ENCODE measurements around the gene NAV2. TPM values are rescaled to one million over a fixed set of nuclear protein-coding genes. Genes with fewer than 3 reads are reported as not detected.
"Not testable (repeated sequence)": the region's sequence is repeated elsewhere in the genome, so short reads cannot be mapped to it uniquely, and the experiment has no call there.

Gene NAV2
- total RNA-seq, 1 donor from 2014 or later: 11.1 TPM

DNA sequence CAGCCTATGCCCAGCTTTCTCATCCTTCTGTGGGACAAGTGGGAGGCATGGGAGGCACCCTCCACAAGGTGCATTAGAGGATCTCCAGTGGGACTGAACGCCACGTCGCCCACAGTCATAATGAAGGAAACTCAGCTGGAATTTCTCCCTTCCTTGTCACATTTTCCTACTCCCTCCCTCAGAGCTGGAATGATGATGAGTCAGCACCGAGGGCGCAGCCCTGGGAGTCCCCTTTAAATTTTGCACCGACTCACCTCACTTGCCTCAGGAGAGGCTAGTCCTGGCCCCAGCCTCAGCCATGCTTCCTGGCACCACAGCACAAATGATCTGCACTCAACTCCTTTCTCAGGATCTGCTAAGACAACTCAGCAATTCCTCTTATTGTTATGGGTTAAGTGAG lies 413.3 kb downstream of the NAV2 start:
- no peak for FAIRE-seq
- Histone ChIP-seq H3K4me3 (ENCODE audit: low read depth, low read length) (no peak overlapping the region), H3K27me3 (ENCODE audit: control insufficient read depth, insufficient read depth, low read length) (no peaks in the 10 kb centered on the region), H3K36me3 (ENCODE audit: control insufficient read depth, insufficient read depth, low read length) (no peaks in the 10 kb centered on the region)
- TF ChIP-seq, protein P1, sequence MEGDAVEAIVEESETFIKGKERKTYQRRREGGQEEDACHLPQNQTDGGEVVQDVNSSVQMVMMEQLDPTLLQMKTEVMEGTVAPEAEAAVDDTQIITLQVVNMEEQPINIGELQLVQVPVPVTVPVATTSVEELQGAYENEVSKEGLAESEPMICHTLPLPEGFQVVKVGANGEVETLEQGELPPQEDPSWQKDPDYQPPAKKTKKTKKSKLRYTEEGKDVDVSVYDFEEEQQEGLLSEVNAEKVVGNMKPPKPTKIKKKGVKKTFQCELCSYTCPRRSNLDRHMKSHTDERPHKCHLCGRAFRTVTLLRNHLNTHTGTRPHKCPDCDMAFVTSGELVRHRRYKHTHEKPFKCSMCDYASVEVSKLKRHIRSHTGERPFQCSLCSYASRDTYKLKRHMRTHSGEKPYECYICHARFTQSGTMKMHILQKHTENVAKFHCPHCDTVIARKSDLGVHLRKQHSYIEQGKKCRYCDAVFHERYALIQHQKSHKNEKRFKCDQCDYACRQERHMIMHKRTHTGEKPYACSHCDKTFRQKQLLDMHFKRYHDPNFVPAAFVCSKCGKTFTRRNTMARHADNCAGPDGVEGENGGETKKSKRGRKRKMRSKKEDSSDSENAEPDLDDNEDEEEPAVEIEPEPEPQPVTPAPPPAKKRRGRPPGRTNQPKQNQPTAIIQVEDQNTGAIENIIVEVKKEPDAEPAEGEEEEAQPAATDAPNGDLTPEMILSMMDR (IDR thresholded peaks at IDR 0.05; ENCODE audit: insufficient read depth, low read length, severe bottlenecking): no peak
- peak; percentile 64 for DNase-seq (ENCODE audit: low read depth)

DNA sequence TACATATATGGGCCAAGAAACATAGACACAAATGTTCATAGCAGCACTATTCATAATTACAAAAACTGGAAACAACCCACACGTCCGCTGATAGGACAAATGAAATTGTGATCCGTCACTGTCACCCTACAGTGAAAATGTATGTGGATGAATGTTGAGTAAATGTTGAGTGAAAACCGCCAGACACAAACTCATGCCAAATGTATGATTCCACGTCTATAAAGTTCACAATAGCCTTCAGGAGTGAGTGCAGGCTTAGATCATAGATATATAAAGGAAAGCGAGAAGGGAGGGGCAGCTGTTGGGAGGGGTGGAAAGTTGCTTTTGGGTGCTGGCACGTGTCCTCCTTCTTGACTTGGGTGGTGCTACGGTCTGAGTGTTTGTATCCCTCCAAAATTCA lies 414.1 kb downstream of the NAV2 start:
- FAIRE-seq (no peak), DNase-seq (ENCODE audit: low read depth) (no peak)
- Histone ChIP-seq H3K36me3 (ENCODE audit: control insufficient read depth, insufficient read depth, low read length) (no peaks in the 10 kb centered on the region), H3K27me3 (ENCODE audit: control insufficient read depth, insufficient read depth, low read length) (peaks cover 3% of the 10 kb centered on the region), H3K4me3 (ENCODE audit: low read depth, low read length) (no peak overlapping the region)
- TF ChIP-seq, protein P1 (IDR thresholded peaks at IDR 0.05; ENCODE audit: insufficient read depth, low read length, severe bottlenecking): no peak

DNA sequence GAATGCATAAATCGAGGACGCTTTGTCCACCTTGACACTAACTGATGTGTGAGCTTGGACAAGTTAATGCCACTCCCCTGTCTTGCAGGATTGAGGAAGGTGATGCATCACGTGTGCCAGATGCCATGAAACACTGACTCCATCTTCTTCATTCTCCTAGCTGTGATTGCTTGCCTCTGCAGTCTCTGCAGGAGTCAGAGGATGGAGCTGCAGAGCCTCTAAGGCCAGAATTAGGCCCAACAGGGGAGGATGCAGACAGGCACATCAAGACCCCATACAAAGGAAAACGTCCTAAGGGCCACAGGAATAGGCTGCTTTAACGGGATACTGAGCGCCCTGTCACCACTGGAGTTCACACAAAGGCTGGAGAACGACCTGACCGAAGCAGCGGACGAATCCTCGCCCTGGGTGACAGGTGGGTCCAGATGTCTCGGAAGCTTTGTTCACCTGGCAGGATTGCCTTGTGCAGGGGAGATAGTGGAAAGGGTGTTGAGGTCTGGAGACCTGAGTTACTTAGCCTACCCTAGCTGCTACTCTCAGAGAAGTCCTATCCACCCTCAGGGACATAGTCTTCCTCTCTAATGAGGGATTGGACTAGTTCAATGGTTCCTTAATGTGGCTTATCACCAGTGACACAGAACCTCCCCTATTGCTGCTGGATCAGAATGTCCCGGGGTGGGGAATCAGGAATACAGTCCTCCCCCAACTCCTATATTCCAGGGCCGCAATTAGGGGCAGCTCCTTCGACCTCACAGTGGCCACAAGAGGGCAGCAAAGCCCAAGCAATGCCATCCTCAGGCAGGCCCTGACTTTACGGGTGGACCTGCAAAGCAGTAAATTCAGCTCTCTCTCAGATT lies 415.3 kb downstream of the NAV2 start:
- no peaks in the 10 kb centered on the region for H3K36me3 ChIP-seq (ENCODE audit: control insufficient read depth, insufficient read depth, low read length)
- DNase-seq (ENCODE audit: low read depth) (peak; percentile 53), FAIRE-seq (no peak)
- peaks cover 3% of the 10 kb centered on the region for H3K27me3 ChIP-seq (ENCODE audit: control insufficient read depth, insufficient read depth, low read length)
- TF ChIP-seq, protein P1 (IDR thresholded peaks at IDR 0.05; ENCODE audit: insufficient read depth, low read length, severe bottlenecking): peak; percentile 78
- H3K4me3 ChIP-seq (ENCODE audit: low read depth, low read length): no peak overlapping the region

DNA sequence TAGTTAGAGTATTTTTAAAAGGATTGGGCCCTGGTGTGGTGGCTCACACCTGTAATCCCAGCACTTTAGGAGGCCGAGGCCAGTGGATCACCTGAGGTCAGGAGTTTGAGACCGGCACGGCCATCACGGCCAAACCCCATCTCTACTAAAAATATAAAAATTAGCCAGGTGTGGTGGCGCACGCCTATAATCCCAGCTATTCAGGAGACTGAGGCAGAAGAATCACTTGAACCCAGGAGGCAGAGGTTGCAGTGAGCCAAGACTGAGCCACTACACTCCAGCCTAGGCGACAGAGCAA lies 415.8 kb downstream of the NAV2 start:
- FAIRE-seq; H3K27me3 ChIP-seq (ENCODE audit: control insufficient read depth, insufficient read depth, low read length); H3K4me3 ChIP-seq (ENCODE audit: low read depth, low read length); H3K36me3 ChIP-seq (ENCODE audit: control insufficient read depth, insufficient read depth, low read length); DNase-seq (ENCODE audit: low read depth): not testable (repeated sequence)

DNA sequence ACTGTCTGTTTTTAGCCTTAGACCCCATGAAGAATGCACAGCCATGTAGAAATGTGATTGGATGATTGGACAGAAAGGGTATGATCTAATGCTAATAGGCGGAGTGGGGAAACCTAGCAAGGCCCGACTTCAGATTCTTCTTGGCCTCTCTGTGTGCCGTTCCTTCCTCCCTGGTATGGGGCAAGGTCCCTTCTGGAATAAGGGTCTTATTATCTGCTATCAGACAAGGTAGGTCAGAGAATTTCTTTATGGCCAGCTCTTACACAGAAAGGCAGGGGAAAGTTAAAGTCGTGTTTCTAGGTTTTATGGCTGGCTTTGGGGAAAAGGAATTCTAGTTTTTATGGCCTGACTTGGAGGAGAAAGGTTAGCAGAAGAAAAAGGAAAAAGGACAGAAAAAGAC lies 417.0 kb downstream of the NAV2 start:
- no peak overlapping the region for H3K4me3 ChIP-seq (ENCODE audit: low read depth, low read length)
- H3K27me3 ChIP-seq (ENCODE audit: control insufficient read depth, insufficient read depth, low read length): peaks cover 3% of the 10 kb centered on the region
- FAIRE-seq (no peak), DNase-seq (ENCODE audit: low read depth) (no peak)
- TF ChIP-seq, protein P1 (IDR thresholded peaks at IDR 0.05; ENCODE audit: insufficient read depth, low read length, severe bottlenecking): no peak
- no peaks in the 10 kb centered on the region for H3K36me3 ChIP-seq (ENCODE audit: control insufficient read depth, insufficient read depth, low read length)

DNA sequence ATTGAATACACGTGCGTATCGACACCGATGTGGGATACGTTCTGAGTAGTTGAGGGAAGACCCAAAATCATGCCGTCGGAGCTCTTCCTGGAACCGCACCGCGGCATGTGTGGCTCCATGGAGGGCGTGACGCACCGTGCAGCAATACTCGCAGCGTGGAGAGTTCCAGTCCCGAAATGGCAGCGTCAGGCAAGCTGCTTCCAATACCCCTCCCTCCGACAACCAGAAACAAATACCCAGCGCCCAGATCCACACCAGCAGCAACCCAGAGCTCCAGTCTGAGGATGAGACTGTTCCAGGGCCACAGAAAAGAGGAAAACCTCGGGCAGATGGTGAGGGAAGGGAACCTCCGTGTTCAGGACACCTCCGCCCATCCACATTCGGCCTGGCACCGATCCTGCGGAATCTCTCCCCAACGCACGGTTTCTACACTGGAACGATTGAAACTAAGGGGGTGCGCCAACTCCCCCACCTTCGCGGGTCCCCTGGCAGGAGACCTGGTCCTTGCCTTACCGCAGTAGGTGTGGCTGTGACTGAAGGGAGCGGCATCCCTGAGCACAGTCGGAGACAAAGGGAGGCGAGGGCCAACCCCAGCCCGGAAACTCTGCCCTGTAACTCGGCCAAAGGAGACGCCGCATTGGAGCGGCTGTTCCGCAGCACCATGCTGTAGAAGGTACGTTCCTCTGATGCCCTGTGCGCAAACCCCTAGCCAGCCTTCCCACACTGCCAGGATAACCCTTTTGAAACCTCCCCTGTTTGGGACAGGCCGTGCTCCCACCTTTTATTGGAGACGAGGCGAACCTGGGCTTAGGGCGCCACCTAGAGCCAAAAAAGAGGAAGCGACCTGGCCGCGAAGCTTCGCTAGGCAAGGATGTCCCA lies 419.4 kb downstream of the NAV2 start:
- Histone ChIP-seq H3K27me3 (ENCODE audit: control insufficient read depth, insufficient read depth, low read length) (peaks cover 3% of the 10 kb centered on the region), H3K36me3 (ENCODE audit: control insufficient read depth, insufficient read depth, low read length) (no peaks in the 10 kb centered on the region), H3K4me3 (ENCODE audit: low read depth, low read length) (peak overlapping the region; percentile 34)
- peak; percentile 45 for DNase-seq (ENCODE audit: low read depth)
- TF ChIP-seq, protein P1 (IDR thresholded peaks at IDR 0.05; ENCODE audit: insufficient read depth, low read length, severe bottlenecking): peak; percentile 87
- FAIRE-seq: no peak

All from bronchial epithelial cell (primary cell).